H54 (cell line): ENCODE measurements around the gene MPPED2.

ENCODE experiments used
- DNase-seq: peaks from one replicate; pipeline ENCODE4 v3.0.0; 2011; ENCODE audit warnings: low spot score, mixed read lengths; ENCODE audit not compliant: insufficient read length
- FAIRE-seq: peaks from 3 replicates; lab custom pipeline; 2011; peaks lifted over from hg19 to GRCh38; lab: Jason Lieb, UNC
- POLR2A ChIP-seq: IDR thresholded peaks from 2 replicates; pipeline ENCODE4 v1.6.1; 2011; ENCODE audit warnings: low read depth, mild to moderate bottlenecking, low read length

MPPED2 gene

GRCh38 chr11:30478923-30479322 lies 107.2 kb downstream of the MPPED2 start:
- FAIRE-seq (no peak), DNase-seq (no peak)
- no peak for TF ChIP-seq POLR2A

GRCh38 chr11:30477061-30477460 lies 109.1 kb downstream of the MPPED2 start:
- FAIRE-seq (no peak), DNase-seq (no peak)
- TF ChIP-seq POLR2A: no peak

- FAIRE-seq: no peak
- DNase-seq: no peak
- no peak for TF ChIP-seq POLR2A
Measured at GRCh38 chr11:30474151-30474954, 111.8 kb downstream of the MPPED2 start.

- no peak for DNase-seq
- no peak for TF ChIP-seq POLR2A
- no peak for FAIRE-seq
Measured at GRCh38 chr11:30471244-30471643, 114.9 kb downstream of the MPPED2 start.

GRCh38 chr11:30468881-30469280 lies 117.3 kb downstream of the MPPED2 start:
- DNase-seq (no peak), FAIRE-seq (no peak)
- TF ChIP-seq POLR2A: no peak

GRCh38 chr11:30467176-30467575 lies 119.0 kb downstream of the MPPED2 start:
- no peak for TF ChIP-seq POLR2A
- DNase-seq (no peak), FAIRE-seq (no peak)

- DNase-seq: no peak
- no peak for FAIRE-seq
- no peak for TF ChIP-seq POLR2A
Measured at GRCh38 chr11:30465623-30466022, 120.5 kb downstream of the MPPED2 start.

GRCh38 chr11:30465192-30465591 lies 121.0 kb downstream of the MPPED2 start:
- FAIRE-seq (no peak), DNase-seq (no peak)
- TF ChIP-seq POLR2A: no peak

- FAIRE-seq: no peak
- no peak for DNase-seq
- no peak for TF ChIP-seq POLR2A
Measured at GRCh38 chr11:30463266-30463665, 122.9 kb downstream of the MPPED2 start.

- TF ChIP-seq POLR2A: no peak
- FAIRE-seq: no peak
- DNase-seq: no peak
Measured at GRCh38 chr11:30462421-30462820, 123.7 kb downstream of the MPPED2 start.

GRCh38 chr11:30459821-30460220 lies 126.3 kb downstream of the MPPED2 start:
- FAIRE-seq (no peak), DNase-seq (no peak)
- TF ChIP-seq POLR2A: no peak

GRCh38 chr11:30459306-30459705 lies 126.8 kb downstream of the MPPED2 start:
- no peak for FAIRE-seq
- TF ChIP-seq POLR2A: no peak
- no peak for DNase-seq

- no peak for TF ChIP-seq POLR2A
- no peak for FAIRE-seq
- no peak for DNase-seq
Measured at GRCh38 chr11:30458541-30458940, 127.6 kb downstream of the MPPED2 start.

GRCh38 chr11:30457087-30457486 lies 129.1 kb downstream of the MPPED2 start:
- TF ChIP-seq POLR2A: no peak
- FAIRE-seq: no peak
- no peak for DNase-seq

GRCh38 chr11:30455025-30455424 lies 131.1 kb downstream of the MPPED2 start:
- FAIRE-seq (no peak), DNase-seq (no peak)
- no peak for TF ChIP-seq POLR2A
